CD4-positive, alpha-beta T cell (primary cell): ENCODE results near the gene RFWD3. TPM values are rescaled to one million over a fixed set of nuclear protein-coding genes. Genes with fewer than 3 reads are reported as not detected.

Source experiments
- ATAC-seq: fragments of 200-7000 bp; cut with Tn5 transposase; one replicate; pipeline ENCODE4 v1.10.0; 2022; ENCODE audit warnings: mild to moderate bottlenecking; ENCODE audit not compliant: poor library complexity
- CTCF ChIA-PET: fragments of 350-600 bp; sonication (Branson Sonifier 250); formaldehyde crosslinking; loops from one replicate; lab custom pipeline; 2021; ENCODE audit warnings: antibody characterized with exemption, inconsistent platforms; lab: Charles Lee
- POLR2A ChIA-PET: fragments of 350-600 bp; sonication (Branson Sonifier 250); formaldehyde crosslinking; loops from one replicate; lab custom pipeline; 2021; ENCODE audit warnings: antibody characterized with exemption, inconsistent platforms; lab: Charles Lee
- DNase-seq, 14 experiments: peaks; one replicate each; pipeline ENCODE4 v3.0.0-alpha.2; 2013 to 2020; ENCODE audit warnings: mixed read lengths in 2 of 14
- H3K27ac ChIP-seq, 2 donors: one replicate each; pipeline versions ENCODE4 v1.5.1 to v1.7.0; 2013; ENCODE audit warnings: low read length in 2 of 2, low read depth in 1 of 2, mild to moderate bottlenecking in 1 of 2
- H3K27me3 ChIP-seq, 2 experiments: 1 replicate in 1 of 2; 2 replicates in 1 of 2; pipeline versions ENCODE4 v1.6.1 to v1.7.0; 2013; ENCODE audit warnings: low read length in 2 of 2, control low read depth in 1 of 2, mild to moderate bottlenecking in 1 of 2, moderate library complexity in 1 of 2; ENCODE audit not compliant: insufficient read depth in 2 of 2, control insufficient read depth in 1 of 2
- H3K36me3 ChIP-seq: one replicate; pipeline ENCODE4 v1.6.1; 2013; ENCODE audit warnings: low read length, control low read depth; ENCODE audit not compliant: insufficient read depth
- H3K4me1 ChIP-seq: one replicate; pipeline ENCODE4 v1.6.1; 2013; ENCODE audit warnings: low read length, control low read depth; ENCODE audit not compliant: insufficient read depth
- H3K4me3 ChIP-seq: one replicate; pipeline ENCODE4 v1.5.1; 2013; ENCODE audit warnings: mild to moderate bottlenecking, low read length, moderate library complexity
- H3K9me3 ChIP-seq, 2 experiments: 1 replicate in 1 of 2; 2 replicates in 1 of 2; pipeline versions ENCODE4 v1.6.1 to v1.7.0; 2013; ENCODE audit warnings: low read length in 2 of 2, mild to moderate bottlenecking in 2 of 2, control low read depth in 1 of 2, moderate library complexity in 1 of 2; ENCODE audit not compliant: control insufficient read depth in 1 of 2, insufficient read depth in 1 of 2
- H3K27ac Mint-ChIP-seq: one replicate; pipeline ENCODE4 v1.8.0; 2020; ENCODE audit warnings: mixed read lengths
- H3K27me3 Mint-ChIP-seq: one replicate; pipeline ENCODE4 v1.8.0; 2021; ENCODE audit warnings: mixed read lengths
- H3K36me3 Mint-ChIP-seq: one replicate; pipeline ENCODE4 v1.8.0; 2021; ENCODE audit warnings: low read depth, mixed read lengths
- H3K4me1 Mint-ChIP-seq: one replicate; pipeline ENCODE4 v1.8.0; 2021; ENCODE audit warnings: low read depth, mixed read lengths
- H3K4me3 Mint-ChIP-seq: one replicate; pipeline ENCODE4 v1.8.0; 2020; ENCODE audit warnings: mild to moderate bottlenecking, mixed read lengths
- H3K9me3 Mint-ChIP-seq: one replicate; pipeline ENCODE4 v1.8.0; 2020; ENCODE audit warnings: mixed read lengths
- CTCF ChIP-seq: fragments of 200-600 bp; IDR thresholded peaks from one replicate; pipeline ENCODE4 v1.8.0; 2022; ENCODE audit warnings: antibody characterized with exemption, mild to moderate bottlenecking
- intact Hi-C, 2 experiments: fragments of 100-400 bp; cut with DNase I in 1 of 2; cut with micrococcal nuclease in 1 of 2; formaldehyde crosslinking; loops; one replicate each; pipeline versions ENCODE4 v1.15.1 to v1.9.0; 2023 to 2025; cut with DNase I, micrococcal nuclease
- total RNA-seq, 174 experiments: library from RNA in 2 of 174; stranded (reverse) in 2 of 174; gene quantifications; one replicate each; pipeline ENCODE4 v1.2.3 and lab custom pipeline; 2021 to 2026

Gene RFWD3
- total RNA-seq, 2 experiments from 2014 or later = 44.9 to 47.0 TPM

- Histone ChIP-seq H3K4me1 (peaks cover 3% of the 10 kb centered on the region), H3K27ac (no peak overlapping the region), H3K4me3 (no peak overlapping the region), H3K36me3 (peaks cover 87% of the 10 kb centered on the region), H3K9me3 (no peaks in the 10 kb centered on the region), H3K27me3 (no peaks in the 10 kb centered on the region)
- Mint-ChIP-seq H3K4me1 (peaks cover 11% of the 10 kb centered on the region), H3K36me3 (peaks cover 97% of the 10 kb centered on the region), H3K27me3 (no peaks in the 10 kb centered on the region), H3K4me3 (no peak overlapping the region), H3K9me3 (no peaks in the 10 kb centered on the region), H3K27ac (peak overlapping the region; percentile 33)
- DNase-seq (no peak), ATAC-seq (no peak)
- POLR2A ChIA-PET = interaction anchor here (0.6 to 1.2 kb wide), 2 partner anchors 19 to 126 kb away, joined by 3 to 4 read pairs; partner anchors contain the start of gene GLG1
- no peak for TF ChIP-seq CTCF
- intact Hi-C loops = no loop called here
- CTCF ChIA-PET = no interaction called here
Observed at GRCh38 chr16:74625500-74626350, 41.0 kb downstream of the RFWD3 start.

- no peak overlapping the region for H3K27ac ChIP-seq
- ChIA-PET POLR2A (interaction anchor here (1.8 kb wide), 1 partner anchor 17 kb away, joined by 8 read pairs; the partner anchor contains the start of gene GLG1), CTCF (no interaction called here)
- no peaks in the 10 kb centered on the region for H3K27me3 ChIP-seq
- Mint-ChIP-seq H3K27ac (no peak overlapping the region), H3K9me3 (no peaks in the 10 kb centered on the region), H3K36me3 (peaks cover 85% of the 10 kb centered on the region), H3K27me3 (no peaks in the 10 kb centered on the region), H3K4me3 (no peak overlapping the region), H3K4me1 (peaks cover 11% of the 10 kb centered on the region)
- H3K36me3 ChIP-seq = peaks cover 76% of the 10 kb centered on the region
- no peak overlapping the region for H3K4me3 ChIP-seq
- DNase-seq (no peak), ATAC-seq (no peak)
- TF ChIP-seq CTCF = no peak
- H3K4me1 ChIP-seq = peaks cover 3% of the 10 kb centered on the region
- H3K9me3 ChIP-seq = no peaks in the 10 kb centered on the region
- intact Hi-C loops = loop anchor here (5.0 kb wide), 4 partner anchors 37 to 137 kb away; no protein-coding TSS in a partner anchor
Observed at GRCh38 chr16:74623839-74624235, 42.8 kb downstream of the RFWD3 start.

GRCh38 chr16:74623214-74623838, 43.4 kb downstream of the RFWD3 start:
- Histone ChIP-seq H3K27ac (no peak overlapping the region), H3K4me1 (peaks cover 3% of the 10 kb centered on the region), H3K4me3 (no peak overlapping the region), H3K36me3 (peaks cover 71% of the 10 kb centered on the region), H3K27me3 (no peaks in the 10 kb centered on the region), H3K9me3 (no peaks in the 10 kb centered on the region)
- no peaks in the 10 kb centered on the region for H3K27me3 Mint-ChIP-seq
- no peak overlapping the region for H3K27ac Mint-ChIP-seq
- no peaks in the 10 kb centered on the region for H3K9me3 Mint-ChIP-seq
- H3K4me1 Mint-ChIP-seq = peaks cover 11% of the 10 kb centered on the region
- no peak overlapping the region for H3K4me3 Mint-ChIP-seq
- intact Hi-C loops = loop anchor here (5.0 kb wide), 4 partner anchors 36 to 136 kb away; no protein-coding TSS in a partner anchor
- TF ChIP-seq CTCF = peak; percentile 78
- POLR2A ChIA-PET = interaction anchor here (1.1 to 1.8 kb wide), 2 partner anchors 16 to 22 kb away, joined by 3 to 8 read pairs; partner anchors contain the start of gene GLG1
- DNase-seq (peak in 4 of 14 experiments; percentile 13 to 73 (median 67)), ATAC-seq (peak; percentile 55)
- CTCF ChIA-PET = interaction anchor here (0.6 to 1.2 kb wide), 6 partner anchors 15 to 165 kb away, joined by 3 to 8 read pairs (median 4); no protein-coding TSS in a partner anchor
- peaks cover 79% of the 10 kb centered on the region for H3K36me3 Mint-ChIP-seq
